Left lung (tissue), 10 donors: Measurements from ENCODE around the gene C8G. TPM values are rescaled to one million over a fixed set of nuclear protein-coding genes. Genes with fewer than 3 reads are reported as not detected.

Source experiments
- ATAC-seq: fragments of 200-7000 bp; cut with Tn5 transposase; one replicate; pipeline ENCODE4 v1.9.1; 2020; ENCODE audit warnings: moderate library complexity
- DNase-seq, 4 donors: peaks; one replicate each; pipeline ENCODE4 v3.0.0-alpha.2; 2013 to 2020
- H3K27ac ChIP-seq, 2 donors: fragments of 200-600 bp; sonication (generic) in 1 of 2; one replicate each; pipeline versions ENCODE4 v1.5.0 to v1.8.0; 2020 to 2021
- H3K27me3 ChIP-seq, 2 donors: fragments of 200-600 bp; sonication (generic) in 1 of 2; one replicate each; pipeline versions ENCODE4 v1.5.0 to v1.8.0; 2020 to 2021
- H3K36me3 ChIP-seq, 2 donors: fragments of 200-600 bp; sonication (generic) in 1 of 2; one replicate each; pipeline versions ENCODE4 v1.5.0 to v1.8.0; 2020 to 2021
- H3K4me1 ChIP-seq, 2 donors: fragments of 200-600 bp; one replicate each; pipeline ENCODE4 v1.8.0; 2021
- H3K4me3 ChIP-seq, 2 donors: fragments of 200-600 bp; sonication (generic) in 1 of 2; one replicate each; pipeline versions ENCODE4 v1.5.0 to v1.8.0; 2020 to 2021; ENCODE audit warnings: mild to moderate bottlenecking in 1 of 2
- H3K9me3 ChIP-seq, 2 donors: fragments of 200-600 bp; sonication (generic) in 1 of 2; one replicate each; pipeline versions ENCODE4 v1.5.0 to v1.8.0; 2020 to 2021
- intact Hi-C, 2 donors: fragments of 100-400 bp; cut with DNase I; formaldehyde crosslinking; loops; one replicate each; pipeline versions ENCODE4 v1.11.2 to v1.14.2; 2022
- polyA plus RNA-seq, 6 donors: library from polyadenylated mRNA; unstranded; fragments of 120-200 nt; gene quantifications; one replicate each; pipeline ENCODE4 v1.2.1, GENCODE V29; 2013; ENCODE audit not compliant: insufficient read length in 6 of 6
- total RNA-seq, 2 donors: library from RNA; stranded (reverse); fragmentation: NEBNext Ultra II Directional; extraction: Animal tissue kit (Norgen Biotek cat#: 25700); gene quantifications; one replicate each; pipeline ENCODE4 v1.2.1, GENCODE V29; 2021
- TF ChIP-seq, protein P1 (sequence below), 2 donors: fragments of 200-600 bp; sonication (generic) in 1 of 2; IDR thresholded peaks; one replicate each; pipeline versions ENCODE4 v1.5.0 to v1.8.0; 2021; ENCODE audit warnings: antibody characterized with exemption in 2 of 2
- donor health status: DM: no; HTN: yes; CAD: no.
- donor health status: DM: no; HTN: no; CAD: no.

Gene C8G
- total and polyA plus RNA-seq, 8 donors: 0.47 to 1.2 (median 0.85) TPM

DNA sequence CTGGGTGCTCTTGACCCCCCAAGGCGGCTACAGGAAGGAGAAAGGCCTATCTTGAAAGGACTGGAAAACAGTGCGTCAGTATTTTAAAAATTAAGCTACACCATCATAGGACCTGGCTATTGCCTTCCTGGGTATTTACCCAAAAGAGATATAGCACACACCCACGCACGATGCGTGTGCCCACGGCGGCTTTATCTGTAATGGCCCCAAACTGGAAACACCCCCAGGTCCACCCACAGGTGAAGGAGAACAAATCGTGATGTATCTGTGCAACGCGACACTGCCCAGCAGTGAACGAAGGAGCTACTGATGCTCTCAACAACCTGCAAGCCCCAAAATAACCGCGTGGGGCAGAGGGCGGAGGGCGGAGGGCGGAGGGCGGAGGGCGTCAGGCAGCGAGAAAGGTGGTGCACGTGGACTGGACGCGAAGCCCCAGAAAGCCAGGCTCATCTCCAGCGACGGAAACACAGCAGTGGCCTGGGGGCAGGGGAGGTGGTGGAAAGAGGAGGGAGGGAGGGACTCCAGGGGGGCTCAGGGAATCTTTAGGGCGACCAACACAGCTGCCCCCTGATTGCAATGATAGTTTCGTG, 19.9 kb downstream of the C8G start:
- intact Hi-C loops: no loop called here
- TF ChIP-seq, protein P1, sequence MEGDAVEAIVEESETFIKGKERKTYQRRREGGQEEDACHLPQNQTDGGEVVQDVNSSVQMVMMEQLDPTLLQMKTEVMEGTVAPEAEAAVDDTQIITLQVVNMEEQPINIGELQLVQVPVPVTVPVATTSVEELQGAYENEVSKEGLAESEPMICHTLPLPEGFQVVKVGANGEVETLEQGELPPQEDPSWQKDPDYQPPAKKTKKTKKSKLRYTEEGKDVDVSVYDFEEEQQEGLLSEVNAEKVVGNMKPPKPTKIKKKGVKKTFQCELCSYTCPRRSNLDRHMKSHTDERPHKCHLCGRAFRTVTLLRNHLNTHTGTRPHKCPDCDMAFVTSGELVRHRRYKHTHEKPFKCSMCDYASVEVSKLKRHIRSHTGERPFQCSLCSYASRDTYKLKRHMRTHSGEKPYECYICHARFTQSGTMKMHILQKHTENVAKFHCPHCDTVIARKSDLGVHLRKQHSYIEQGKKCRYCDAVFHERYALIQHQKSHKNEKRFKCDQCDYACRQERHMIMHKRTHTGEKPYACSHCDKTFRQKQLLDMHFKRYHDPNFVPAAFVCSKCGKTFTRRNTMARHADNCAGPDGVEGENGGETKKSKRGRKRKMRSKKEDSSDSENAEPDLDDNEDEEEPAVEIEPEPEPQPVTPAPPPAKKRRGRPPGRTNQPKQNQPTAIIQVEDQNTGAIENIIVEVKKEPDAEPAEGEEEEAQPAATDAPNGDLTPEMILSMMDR (IDR thresholded peaks at IDR 0.05): no peak
- Histone ChIP-seq H3K27ac (no peak overlapping the region), H3K4me1 (peaks cover 0 to 13% of the 10 kb centered on the region in 2 donors), H3K36me3 (no peaks in the 10 kb centered on the region), H3K4me3 (no peak overlapping the region), H3K9me3 (no peaks in the 10 kb centered on the region), H3K27me3 (peaks cover 0 to 8% of the 10 kb centered on the region in 2 donors)
- DNase-seq: no peak
- ATAC-seq: no peak

DNA sequence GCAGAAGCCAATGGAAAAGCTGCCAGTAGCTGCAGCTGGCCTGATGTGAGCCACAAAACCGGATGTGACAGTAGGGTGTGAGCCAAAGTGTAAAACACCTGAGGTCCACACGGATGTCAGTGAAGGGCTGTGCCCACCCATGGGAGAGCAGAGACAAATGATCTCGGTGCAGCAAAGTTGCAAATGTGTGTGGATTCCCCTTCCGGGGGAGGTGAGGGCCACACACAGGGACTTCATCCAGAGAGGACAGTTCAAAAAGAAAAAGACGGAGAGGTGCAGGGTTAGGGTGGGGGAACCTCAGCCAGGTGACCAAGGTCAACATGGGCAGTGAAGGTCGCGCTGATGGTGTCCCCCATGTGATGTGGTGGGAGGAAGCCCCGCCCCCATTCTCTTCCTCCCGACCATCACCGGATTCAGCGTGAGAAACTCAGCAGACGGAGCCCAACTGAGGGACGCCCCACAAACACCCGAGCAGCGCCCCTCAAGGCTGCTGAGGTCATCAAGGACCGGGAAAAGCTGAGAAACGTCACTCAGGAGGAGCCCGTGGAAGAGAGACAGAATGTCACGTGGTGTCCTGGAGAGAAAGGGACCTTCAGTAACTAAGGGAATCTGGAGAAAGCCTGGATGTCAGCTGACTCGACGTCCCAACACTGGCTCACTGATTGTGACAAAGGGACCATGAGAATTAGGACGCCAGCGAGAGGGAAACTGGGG, 20.9 kb downstream of the C8G start:
- ATAC-seq: no peak
- Histone ChIP-seq H3K9me3 (no peaks in the 10 kb centered on the region), H3K4me3 (no peak overlapping the region), H3K27me3 (peaks cover 0 to 8% of the 10 kb centered on the region in 2 donors), H3K27ac (no peak overlapping the region), H3K4me1 (peaks cover 0 to 12% of the 10 kb centered on the region in 2 donors), H3K36me3 (no peaks in the 10 kb centered on the region)
- intact Hi-C loops: no loop called here
- TF ChIP-seq, protein P1 (IDR thresholded peaks at IDR 0.05): no peak
- DNase-seq: no peak

DNA sequence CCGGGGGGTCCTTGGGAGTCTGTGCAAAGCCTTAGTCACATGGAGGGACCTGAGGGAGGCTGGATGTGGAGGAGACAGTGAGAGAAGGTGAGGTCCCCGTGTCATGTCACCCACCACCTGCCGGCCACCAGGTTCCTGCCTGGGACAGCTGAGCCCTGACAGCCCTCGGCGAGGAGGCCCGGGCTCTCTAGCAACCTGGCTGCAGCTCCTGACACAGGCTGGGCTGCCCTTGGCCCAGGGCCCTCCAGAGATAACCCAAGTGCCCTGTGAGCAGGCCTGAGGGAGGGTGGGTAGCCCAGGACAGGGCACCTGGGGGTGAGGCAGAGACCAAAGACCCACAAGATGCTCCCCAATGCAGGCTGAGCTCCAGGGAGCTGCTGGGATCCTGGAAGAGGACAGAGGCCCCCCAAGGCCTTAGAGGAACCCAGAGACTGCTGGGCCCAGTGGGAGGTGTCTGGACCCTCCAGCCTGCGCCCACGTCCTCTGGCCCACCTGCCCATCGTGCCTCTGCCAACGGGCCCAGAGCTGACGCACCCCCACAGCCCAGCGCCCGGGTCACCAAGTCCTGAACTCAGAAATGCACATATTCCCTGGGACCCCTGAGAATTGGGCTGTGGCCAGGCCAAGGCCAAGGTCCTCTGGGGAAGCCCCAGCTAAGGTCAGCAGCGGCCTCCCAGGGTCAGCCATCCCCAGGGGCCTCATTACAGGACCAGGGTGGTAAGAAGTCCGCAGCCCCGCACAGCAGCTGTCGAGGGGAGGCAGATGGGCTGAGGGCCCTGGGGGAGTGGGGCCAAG, 23.5 kb downstream of the C8G start:
- H3K4me1 ChIP-seq: peaks cover 0 to 13% of the 10 kb centered on the region in 2 donors
- no peak overlapping the region for H3K4me3 ChIP-seq
- no peaks in the 10 kb centered on the region for H3K36me3 ChIP-seq
- H3K27ac ChIP-seq: no peak overlapping the region
- intact Hi-C loops: no loop called here
- TF ChIP-seq, protein P1 (IDR thresholded peaks at IDR 0.05): no peak
- ATAC-seq (no peak), DNase-seq (no peak)
- H3K27me3 ChIP-seq: peaks cover 0 to 8% of the 10 kb centered on the region in 2 donors
- no peaks in the 10 kb centered on the region for H3K9me3 ChIP-seq

DNA sequence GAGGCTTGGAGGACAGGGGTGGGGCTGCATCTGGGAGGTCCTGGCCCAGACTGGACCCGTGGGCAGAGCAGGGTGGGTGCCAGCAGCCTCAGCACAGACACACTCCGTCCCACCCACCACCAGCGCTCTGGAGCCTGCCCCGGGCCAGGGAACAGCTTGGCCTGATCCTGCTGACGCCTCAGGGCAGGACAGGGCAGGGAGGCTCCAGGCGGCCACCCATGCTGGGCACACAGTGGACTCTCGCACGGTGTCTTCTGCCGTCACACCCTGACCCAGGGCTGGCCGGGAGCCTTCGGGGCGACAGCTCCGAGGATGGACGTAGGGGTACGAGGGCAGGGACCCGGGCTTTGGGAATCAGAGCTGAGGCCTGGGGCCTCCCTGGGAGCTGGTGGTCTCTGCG, 24.1 kb downstream of the C8G start:
- Histone ChIP-seq H3K9me3 (no peaks in the 10 kb centered on the region), H3K27ac (no peak overlapping the region), H3K36me3 (no peaks in the 10 kb centered on the region), H3K4me3 (no peak overlapping the region), H3K27me3 (peaks cover 0 to 8% of the 10 kb centered on the region in 2 donors), H3K4me1 (peaks cover 0 to 16% of the 10 kb centered on the region in 2 donors)
- no peak for ATAC-seq
- no peak for DNase-seq
- TF ChIP-seq, protein P1 (IDR thresholded peaks at IDR 0.05): no peak
- intact Hi-C loops: no loop called here

DNA sequence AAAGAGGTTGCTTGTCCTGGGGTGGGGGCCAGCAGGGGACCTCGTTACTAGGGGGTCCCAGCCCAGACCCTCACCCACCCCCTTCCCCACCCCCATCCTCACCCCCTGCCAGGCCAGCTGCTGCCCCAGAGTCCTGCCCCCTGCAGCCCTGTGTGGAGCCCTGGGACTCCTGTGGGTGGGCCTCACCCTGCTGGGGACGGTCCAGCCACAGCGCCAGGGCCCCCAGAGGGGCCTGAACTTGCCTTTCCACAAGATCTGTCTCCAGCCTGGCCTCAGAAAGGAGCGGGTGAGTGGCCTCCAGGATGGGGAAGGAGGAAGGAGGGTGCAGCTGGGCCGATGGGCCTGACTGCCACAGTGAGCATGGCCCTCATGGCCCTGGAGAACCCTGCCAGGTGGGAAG, 24.7 kb downstream of the C8G start:
- intact Hi-C loops: no loop called here
- TF ChIP-seq, protein P1 (IDR thresholded peaks at IDR 0.05): no peak
- DNase-seq: no peak

More for the DNA sequence above, 24.7 kb downstream of the C8G start:
- no peak overlapping the region for H3K4me3 ChIP-seq
- no peak for ATAC-seq
- no peak overlapping the region for H3K27ac ChIP-seq
- peaks cover 0 to 8% of the 10 kb centered on the region in 2 donors for H3K27me3 ChIP-seq
- H3K36me3 ChIP-seq: no peaks in the 10 kb centered on the region
- peaks cover 0 to 18% of the 10 kb centered on the region in 2 donors for H3K4me1 ChIP-seq
- H3K9me3 ChIP-seq: no peaks in the 10 kb centered on the region
